HL-60/S4 (cell line): ENCODE data around the gene FOXF2.
"Not testable (repeated sequence)": the region's sequence is repeated elsewhere in the genome, so short reads cannot be mapped to it uniquely, and the experiment has no call there.

Source experiments
- in situ Hi-C: fragments of 300-500 bp; cut with MboI; formaldehyde crosslinking; loops from 2 replicates; pipeline ENCODE4 v1.14.3; 2022; ENCODE audit warnings: low sequenced_read_pairs

FOXF2 gene

GRCh38 chr6:1389369-1390132 lies at the start of gene FOXF2:
Gene FOXF2 (plus strand): TSS chr6:1389576. CDS start chr6:1389948, 372 bp downstream.
- in situ Hi-C loops, result no loop called here

GRCh38 chr6:1346101-1346500 lies 43.3 kb upstream of the FOXF2 start:
- in situ Hi-C loops, result no loop called here

GRCh38 chr6:1346558-1347091 lies 42.8 kb upstream of the FOXF2 start:
- in situ Hi-C loops, result no loop called here

- in situ Hi-C loops, result no loop called here
Observed at GRCh38 chr6:1347161-1347560, 42.2 kb upstream of the FOXF2 start.

GRCh38 chr6:1348675-1349074 lies 40.7 kb upstream of the FOXF2 start:
- in situ Hi-C loops, result no loop called here

- in situ Hi-C loops, result no loop called here
Observed at GRCh38 chr6:1349655-1350054, 39.7 kb upstream of the FOXF2 start.

GRCh38 chr6:1351381-1352008 lies 37.9 kb upstream of the FOXF2 start:
- in situ Hi-C loops, result no loop called here

GRCh38 chr6:1355068-1355467 lies 34.3 kb upstream of the FOXF2 start:
- in situ Hi-C loops, result not testable (repeated sequence)

GRCh38 chr6:1361717-1362116 lies 27.7 kb upstream of the FOXF2 start:
- in situ Hi-C loops, result not testable (repeated sequence)

- in situ Hi-C loops, result no loop called here
Observed at GRCh38 chr6:1362643-1363042, 26.7 kb upstream of the FOXF2 start.

- in situ Hi-C loops, result no loop called here
Observed at GRCh38 chr6:1363298-1363697, 26.1 kb upstream of the FOXF2 start.

GRCh38 chr6:1363729-1364572 lies 25.4 kb upstream of the FOXF2 start:
- in situ Hi-C loops, result no loop called here

- in situ Hi-C loops, result no loop called here
Observed at GRCh38 chr6:1364791-1365190, 24.6 kb upstream of the FOXF2 start.

GRCh38 chr6:1365686-1366085 lies 23.7 kb upstream of the FOXF2 start:
- in situ Hi-C loops, result no loop called here

- in situ Hi-C loops, result no loop called here
Observed at GRCh38 chr6:1367771-1368170, 21.6 kb upstream of the FOXF2 start.

- in situ Hi-C loops, result no loop called here
Observed at GRCh38 chr6:1368940-1369339, 20.4 kb upstream of the FOXF2 start.

GRCh38 chr6:1369695-1370094 lies 19.7 kb upstream of the FOXF2 start:
- in situ Hi-C loops, result not testable (repeated sequence)

- in situ Hi-C loops, result no loop called here
Observed at GRCh38 chr6:1371933-1372332, 17.4 kb upstream of the FOXF2 start.

- in situ Hi-C loops, result no loop called here
Observed at GRCh38 chr6:1372690-1373089, 16.7 kb upstream of the FOXF2 start.

- in situ Hi-C loops, result no loop called here
Observed at GRCh38 chr6:1376653-1377052, 12.7 kb upstream of the FOXF2 start.

GRCh38 chr6:1377526-1377925 lies 11.8 kb upstream of the FOXF2 start:
- in situ Hi-C loops, result no loop called here
